Dermis microvascular lymphatic vessel endothelial cell (primary cell): ENCODE data around the gene CCNQ. TPM values are rescaled to one million over a fixed set of nuclear protein-coding genes. Genes with fewer than 3 reads are reported as not detected.
A peak's percentile ranks its signal among the peaks of the same experiment; 100 is the strongest.

Source experiments
- DNase-seq, 2 donors: peaks; one replicate each; pipeline versions ENCODE4 v3.0.0 to v3.0.0-alpha.2; 2010; ENCODE audit warnings: low read depth in 2 of 2
- total RNA-seq: library from RNA; depleted of rRNA; stranded (reverse); fragments of >200 nt; gene quantifications from 2 replicates; pipeline ENCODE4 v1.2.1, GENCODE V29; 2014

The CCNQ gene
- total RNA-seq, 1 donor from 2014 or later, result 39.0 TPM

- DNase-seq, result no peak
Observed at GRCh38 chrX:153576239-153576870, 22.6 kb downstream of the CCNQ start.

DNA sequence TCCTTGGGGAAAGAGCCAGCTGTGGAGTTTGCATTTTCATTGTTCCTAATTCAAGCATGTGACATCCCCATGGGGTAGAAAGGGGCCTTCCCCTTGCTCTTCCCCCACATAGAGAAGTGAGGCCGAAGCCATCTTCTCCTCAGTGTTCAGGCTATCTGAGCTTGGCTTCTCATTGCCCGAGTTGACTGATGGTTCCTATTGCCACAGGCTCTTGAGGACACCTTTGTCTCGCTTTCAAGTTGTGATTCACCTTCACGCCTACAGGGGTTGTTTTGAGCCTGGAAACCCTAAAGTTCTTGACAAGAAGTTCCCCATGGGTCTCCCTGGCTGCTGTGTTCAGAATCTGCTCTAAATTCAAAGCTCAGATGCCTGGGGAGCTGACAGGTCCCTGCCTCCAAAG, 25.0 kb downstream of the CCNQ start:
- no peak for DNase-seq

GRCh38 chrX:153572601-153573000, 26.3 kb downstream of the CCNQ start:
- DNase-seq, result no peak

- DNase-seq, result no peak
Observed at GRCh38 chrX:153571534-153571908, 27.4 kb downstream of the CCNQ start.

DNA sequence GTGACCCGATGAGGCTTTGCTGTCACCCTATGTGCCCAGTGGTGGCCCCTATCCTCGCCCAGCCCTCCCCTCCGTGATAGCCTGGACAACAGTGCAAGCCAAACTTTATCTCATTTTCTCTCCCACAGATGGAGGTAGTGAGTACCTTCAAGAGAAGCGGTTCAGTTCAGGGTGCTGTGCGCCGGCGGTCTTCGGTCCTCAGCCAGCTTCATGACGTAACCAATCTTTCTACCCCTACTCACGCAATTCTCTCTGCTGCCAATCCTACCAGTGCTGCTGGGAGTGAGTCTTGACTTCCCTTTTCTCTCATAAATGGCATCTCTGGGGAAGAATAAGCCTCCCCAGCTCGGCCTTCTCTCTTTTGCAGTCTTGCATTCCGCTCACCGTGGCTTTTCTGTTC, 29.5 kb downstream of the CCNQ start:
- no peak for DNase-seq

DNA sequence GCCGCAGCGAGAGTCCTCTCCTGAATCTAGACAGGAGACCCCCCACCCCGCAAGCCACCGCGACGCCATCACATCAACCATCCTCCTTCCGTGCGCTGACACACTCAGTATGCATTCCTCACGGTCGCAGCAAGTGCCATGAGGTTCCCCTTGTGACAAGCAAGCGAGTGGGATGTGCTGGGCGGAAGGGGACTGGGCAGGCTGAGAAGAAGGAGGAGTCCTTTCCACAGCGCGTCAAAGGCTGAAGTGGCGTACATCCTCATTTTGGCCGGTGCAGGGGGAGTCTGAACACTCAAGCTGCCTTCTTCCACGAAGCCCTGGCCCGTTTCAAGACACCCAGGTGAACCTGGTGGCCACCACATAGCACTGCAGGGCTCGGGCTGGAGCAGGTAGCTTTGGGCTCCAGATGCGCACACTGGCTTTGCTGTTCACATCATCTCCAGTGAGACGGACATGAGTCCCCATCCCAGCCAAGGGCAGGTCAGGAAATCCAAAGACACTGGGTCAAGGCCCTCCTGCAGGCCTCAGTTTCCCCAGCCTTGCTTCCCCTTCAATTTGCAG, 30.4 kb downstream of the CCNQ start:
- DNase-seq, result no peak

- DNase-seq, result no peak
Observed at GRCh38 chrX:153565996-153566580, 32.9 kb downstream of the CCNQ start.

DNA sequence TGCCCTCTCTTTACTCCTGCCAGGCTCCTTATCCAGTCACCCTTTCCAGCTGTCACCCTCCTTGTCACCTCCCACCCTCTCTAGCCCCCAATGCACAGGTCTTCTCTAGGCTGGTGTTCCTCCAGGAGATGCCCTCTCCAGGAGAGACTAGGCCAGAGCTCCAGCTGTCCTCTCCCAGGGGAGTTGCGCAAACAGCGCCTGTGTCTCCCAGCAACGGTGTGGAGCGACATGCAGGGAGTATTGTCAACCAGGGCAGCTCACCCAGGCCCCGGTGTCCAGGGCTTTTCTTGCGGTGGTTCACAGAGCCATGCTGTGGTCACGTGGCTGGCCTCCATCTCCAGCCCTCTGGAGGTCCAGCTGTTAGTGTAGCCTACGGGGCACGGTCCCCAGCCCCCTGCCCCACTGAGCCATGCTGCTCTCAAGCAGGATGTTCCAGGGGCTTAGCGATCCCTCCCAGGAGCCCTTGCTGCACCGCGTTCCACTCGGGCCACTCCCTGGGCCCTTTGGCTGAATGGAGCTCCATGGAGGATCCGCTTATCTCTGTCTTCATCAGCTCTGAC, 34.8 kb downstream of the CCNQ start:
- DNase-seq, result no peak

DNA sequence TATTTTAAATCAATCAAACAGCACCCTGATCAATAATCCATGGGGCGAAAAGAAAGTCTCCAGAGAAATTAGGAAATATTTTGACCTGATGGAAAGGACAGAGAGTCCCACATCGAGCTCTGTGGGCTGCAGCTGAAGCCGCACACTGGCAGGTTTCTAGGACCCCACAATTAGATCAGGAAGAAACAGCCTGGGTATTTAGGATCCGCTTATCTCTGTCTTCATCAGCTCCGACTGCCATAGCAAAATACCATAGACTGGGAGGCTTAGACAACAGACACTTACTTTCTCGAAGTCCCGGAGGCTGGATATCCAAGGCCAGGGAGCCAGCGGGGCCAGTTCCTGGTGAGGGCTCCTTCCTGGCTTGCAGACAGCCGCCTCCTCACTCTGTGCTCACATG, 36.4 kb downstream of the CCNQ start:
- DNase-seq, result no peak

- no peak for DNase-seq
Observed at GRCh38 chrX:153561337-153561736, 37.6 kb downstream of the CCNQ start.

DNA sequence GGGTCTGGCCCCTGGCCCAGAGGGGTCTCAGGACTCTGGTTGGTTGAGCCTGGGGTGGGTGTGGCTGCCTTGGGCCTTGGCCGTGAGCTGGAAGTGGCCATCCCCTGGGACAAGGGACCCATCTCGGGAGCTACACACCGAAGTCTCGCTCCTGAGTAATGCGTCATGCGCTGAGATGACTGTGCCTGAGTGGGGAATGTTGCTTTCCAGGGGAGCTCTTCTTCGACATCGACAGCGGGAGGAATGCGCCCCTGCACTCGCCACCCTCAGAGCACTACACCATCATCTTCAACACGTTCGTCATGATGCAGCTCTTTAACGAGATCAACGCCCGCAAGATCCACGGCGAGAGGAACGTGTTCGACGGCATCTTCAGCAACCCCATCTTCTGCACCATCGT, 38.5 kb downstream of the CCNQ start:
- no peak for DNase-seq

GRCh38 chrX:153560000-153560399, 38.9 kb downstream of the CCNQ start:
- no peak for DNase-seq

DNA sequence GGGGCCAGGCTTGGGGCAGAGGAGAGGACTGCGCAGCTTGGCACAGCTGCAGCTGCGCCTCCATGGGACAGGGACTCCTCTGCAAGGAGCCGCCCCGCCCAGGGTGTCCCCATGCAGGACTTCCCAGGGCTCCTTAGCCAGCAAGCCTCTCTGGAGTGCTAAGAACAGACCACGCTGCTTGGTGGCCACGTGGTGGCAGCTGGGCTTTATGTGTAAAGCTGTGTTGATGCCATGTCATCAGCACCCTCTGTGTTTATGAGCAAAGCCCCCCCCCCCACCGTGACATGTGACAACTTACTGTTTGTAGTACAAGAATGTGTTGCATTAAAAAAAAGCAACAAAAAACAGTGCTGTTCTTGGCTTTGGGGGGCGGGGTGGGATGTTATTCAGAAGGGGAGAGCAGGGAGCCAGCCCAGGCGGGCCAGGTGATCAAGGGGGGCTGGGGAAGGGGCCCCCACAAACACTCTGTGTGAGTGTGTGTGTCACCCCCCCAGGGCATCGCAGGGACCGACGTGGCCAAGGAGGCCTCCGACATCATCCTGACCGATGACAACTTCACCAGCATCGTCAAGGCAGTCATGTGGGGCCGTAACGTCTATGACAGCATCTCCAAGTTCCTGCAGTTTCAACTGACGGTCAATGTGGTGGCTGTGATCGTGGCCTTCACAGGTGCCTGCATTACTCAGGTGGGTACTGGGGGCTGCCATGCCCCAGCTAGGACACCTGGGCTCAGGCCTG, 41.2 kb downstream of the CCNQ start:
- DNase-seq, result no peak

DNA sequence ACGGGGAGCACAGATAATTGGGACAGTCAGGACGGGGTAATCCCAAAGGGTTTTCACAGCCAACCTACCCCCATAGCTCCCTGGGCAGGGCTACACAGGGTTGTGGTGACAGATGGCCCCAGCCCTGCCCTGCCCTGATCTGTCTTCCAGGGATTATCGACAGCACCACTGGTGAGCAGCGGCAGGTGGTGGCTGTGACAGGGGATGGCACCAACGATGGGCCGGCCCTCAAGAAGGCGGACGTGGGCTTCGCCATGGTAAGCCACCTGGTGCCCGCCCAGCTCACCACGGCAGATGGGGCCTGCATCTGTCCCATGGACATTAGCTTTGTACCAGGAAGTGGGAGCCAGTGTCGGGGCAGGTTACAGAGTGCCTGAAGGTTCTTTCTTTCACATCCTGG, 42.2 kb downstream of the CCNQ start:
- DNase-seq, result no peak

GRCh38 chrX:153554519-153555167, 44.3 kb downstream of the CCNQ start:
- peak; percentile 11 to 39 for DNase-seq

DNA sequence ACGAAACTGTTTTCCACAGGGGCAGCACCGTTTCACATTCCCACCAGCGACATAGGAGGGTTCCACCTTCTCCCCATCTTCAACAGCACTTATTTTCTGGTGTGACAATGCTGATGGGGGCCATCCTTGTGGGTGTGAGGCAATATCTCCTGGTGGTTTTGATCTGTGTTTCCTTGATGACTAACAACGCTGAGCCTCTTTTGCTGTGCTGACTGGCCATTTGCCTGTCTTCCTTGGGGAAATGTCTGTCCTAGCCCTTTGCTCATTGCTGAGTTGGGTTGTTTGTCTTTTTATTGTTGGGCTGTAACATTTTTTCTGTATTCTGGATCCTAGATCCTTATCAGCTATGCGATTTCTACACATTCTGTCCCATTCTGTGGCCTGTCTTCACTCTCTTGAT, 47.8 kb downstream of the CCNQ start:
- no peak for DNase-seq

GRCh38 chrX:153549807-153550206, 49.1 kb downstream of the CCNQ start:
- DNase-seq, result no peak

- DNase-seq, result no peak
Observed at GRCh38 chrX:153549231-153549630, 49.7 kb downstream of the CCNQ start.

DNA sequence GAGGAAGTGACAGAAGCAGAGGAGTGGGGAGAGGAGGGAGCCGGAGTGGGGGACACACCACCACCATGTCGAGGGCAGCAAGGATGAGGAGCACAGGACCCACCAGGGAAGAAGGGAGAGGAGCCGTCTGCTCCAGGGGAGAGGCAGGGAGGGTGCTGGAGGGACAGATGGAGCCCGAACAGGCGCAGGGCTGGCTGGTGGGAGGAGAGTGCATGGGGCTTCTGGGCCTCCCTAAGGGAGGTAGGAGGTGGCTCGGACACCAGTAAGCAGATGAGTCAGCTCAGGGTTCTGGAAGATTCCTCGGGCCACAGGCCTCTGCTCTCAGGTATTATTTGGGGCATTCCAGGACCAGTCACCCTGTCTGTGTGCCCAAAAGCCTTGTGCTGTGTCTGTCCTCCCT, 51.7 kb downstream of the CCNQ start:
- DNase-seq, result no peak

DNA sequence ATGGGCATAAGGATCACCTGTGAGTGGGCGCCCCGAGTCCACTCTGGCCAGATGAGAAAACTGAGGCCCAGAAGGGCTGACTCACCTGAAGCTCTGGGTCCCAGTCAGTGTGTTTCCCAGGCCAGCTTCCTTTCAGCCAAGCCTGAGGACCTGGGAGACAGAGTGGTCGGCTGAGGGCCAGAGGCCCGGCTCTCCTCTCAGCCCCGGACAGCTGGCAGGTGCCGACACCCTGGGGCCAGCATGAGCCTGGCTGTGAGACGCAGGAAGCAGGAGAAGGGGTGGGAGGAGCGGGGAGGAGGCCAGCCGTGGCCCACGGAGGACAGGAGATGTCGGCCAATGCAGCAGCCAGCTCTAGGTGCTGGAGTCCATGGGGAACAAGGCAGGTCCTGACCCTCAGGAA, 52.6 kb downstream of the CCNQ start:
- no peak for DNase-seq

GRCh38 chrX:153544727-153545126, 54.2 kb downstream of the CCNQ start:
- no peak for DNase-seq

GRCh38 chrX:153539979-153540358, 59.0 kb downstream of the CCNQ start:
- no peak for DNase-seq
